Measurements from ENCODE around the gene STK10. TPM values are rescaled to one million over a fixed set of nuclear protein-coding genes. Genes with fewer than 3 reads are reported as not detected.

STK10 gene
- total RNA-seq (10 to 100 TPM in 5 of 10 donors, 1 to 10 TPM in 5; 5.6 to 22.3 (median 9.8) TPM), polyA plus RNA-seq (10 to 100 TPM in 1 of 2 donors, 1 to 10 TPM in 1; 9.3 to 10.8 TPM)
- long read RNA-seq, donor 1, full-length matches to known transcripts: 2 of 5 reads
- long read RNA-seq, donor 1, partial matches to known transcripts: 1 of 5 reads
- long read RNA-seq, donor 1, other reads (novel, unspliced or antisense): 2 of 5 reads
- long read RNA-seq, donor 2, full-length matches to known transcripts: 6 of 11 reads
- long read RNA-seq, donor 2, partial matches to known transcripts: 1 of 11 reads
- long read RNA-seq, donor 2, other reads (novel, unspliced or antisense): 4 of 11 reads
- long read RNA-seq, donor 3, full-length matches to known transcripts: 4 of 10 reads
- long read RNA-seq, donor 3, partial matches to known transcripts: 3 of 10 reads
- long read RNA-seq, donor 3, other reads (novel, unspliced or antisense): 3 of 10 reads

DNA sequence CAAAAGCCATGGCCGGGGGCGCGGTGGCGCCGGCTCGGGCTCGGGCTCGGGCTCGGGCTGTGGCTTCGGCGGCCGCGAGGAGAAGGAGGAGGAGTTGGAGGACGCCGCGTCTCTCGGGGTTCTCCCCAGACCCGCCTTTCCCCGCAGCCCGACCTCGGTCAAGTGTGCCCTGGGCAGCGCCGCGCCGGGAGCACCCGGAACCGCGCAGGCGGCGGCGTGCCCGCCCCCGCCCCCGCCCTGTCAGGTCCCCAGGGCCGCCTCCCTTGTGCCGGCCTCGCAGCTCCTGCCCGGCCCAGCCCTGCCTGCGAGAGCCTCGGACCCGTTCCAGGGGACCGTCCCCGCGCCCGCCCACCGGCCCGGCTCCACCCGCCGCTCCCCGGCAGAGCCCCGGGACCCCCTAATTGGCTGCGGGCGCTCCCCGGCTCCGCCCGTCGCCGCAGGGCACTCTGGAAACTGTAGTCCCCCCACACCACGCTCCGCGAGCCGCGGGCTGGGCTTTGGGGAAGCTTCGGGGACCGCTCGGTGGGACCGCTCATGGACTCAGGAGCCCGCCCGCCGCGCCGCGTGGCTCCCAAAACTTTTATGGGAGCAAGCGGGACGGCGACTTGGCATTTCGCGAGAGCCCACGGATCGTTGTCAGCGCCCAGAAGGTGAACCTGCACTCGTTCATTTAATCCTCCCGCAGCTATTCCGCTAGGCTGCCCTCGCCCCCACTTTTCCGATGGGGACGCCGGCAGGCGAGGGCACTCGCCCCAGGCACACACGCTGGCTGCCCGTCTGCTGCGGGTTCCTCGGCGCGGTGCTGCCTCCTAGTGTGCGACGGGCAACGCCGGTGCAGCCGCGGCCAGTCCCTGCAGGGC is at the start of gene STK10:
TSS of gene STK10 (minus strand) at position 192 of the 860 bp plus-strand sequence. CDS start at position 10, 182 bp downstream.
- Histone ChIP-seq H3K4me3 (peak within 1 kb of the TSS; percentile 76 to 100 (median 96)), H3K9me3 (no peaks in the 10 kb centered on the region), H3K27me3 (no peaks in the 10 kb centered on the region), H3K4me1 (peaks cover 0 to 44% (median 35%) of the 10 kb centered on the region in 9 donors), H3K27ac (peak within 1 kb of the TSS; percentile 66 to 99 (median 96)), H3K36me3 (peaks cover 0 to 20% (median 0%) of the 10 kb centered on the region in 9 donors)
- intact Hi-C loops (cut with DNase I): loop anchor here (1.0 to 10.0 kb wide), 13 partner anchors 46 to 276 kb away; partner anchors contain the start of gene UBTD2 (in 4 of the 10)
- TF ChIP-seq, protein P1, sequence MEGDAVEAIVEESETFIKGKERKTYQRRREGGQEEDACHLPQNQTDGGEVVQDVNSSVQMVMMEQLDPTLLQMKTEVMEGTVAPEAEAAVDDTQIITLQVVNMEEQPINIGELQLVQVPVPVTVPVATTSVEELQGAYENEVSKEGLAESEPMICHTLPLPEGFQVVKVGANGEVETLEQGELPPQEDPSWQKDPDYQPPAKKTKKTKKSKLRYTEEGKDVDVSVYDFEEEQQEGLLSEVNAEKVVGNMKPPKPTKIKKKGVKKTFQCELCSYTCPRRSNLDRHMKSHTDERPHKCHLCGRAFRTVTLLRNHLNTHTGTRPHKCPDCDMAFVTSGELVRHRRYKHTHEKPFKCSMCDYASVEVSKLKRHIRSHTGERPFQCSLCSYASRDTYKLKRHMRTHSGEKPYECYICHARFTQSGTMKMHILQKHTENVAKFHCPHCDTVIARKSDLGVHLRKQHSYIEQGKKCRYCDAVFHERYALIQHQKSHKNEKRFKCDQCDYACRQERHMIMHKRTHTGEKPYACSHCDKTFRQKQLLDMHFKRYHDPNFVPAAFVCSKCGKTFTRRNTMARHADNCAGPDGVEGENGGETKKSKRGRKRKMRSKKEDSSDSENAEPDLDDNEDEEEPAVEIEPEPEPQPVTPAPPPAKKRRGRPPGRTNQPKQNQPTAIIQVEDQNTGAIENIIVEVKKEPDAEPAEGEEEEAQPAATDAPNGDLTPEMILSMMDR (IDR thresholded peaks at IDR 0.05): peak; percentile 82 to 98 (median 91)
- peak; percentile 93 to 98 (median 96) for ATAC-seq
- peak; percentile 92 to 95 for DNase-seq
- WGBS, 2 donors: 0 to 1% methylated on average over 72 to 102 of the region's 102 CpGs

DNA sequence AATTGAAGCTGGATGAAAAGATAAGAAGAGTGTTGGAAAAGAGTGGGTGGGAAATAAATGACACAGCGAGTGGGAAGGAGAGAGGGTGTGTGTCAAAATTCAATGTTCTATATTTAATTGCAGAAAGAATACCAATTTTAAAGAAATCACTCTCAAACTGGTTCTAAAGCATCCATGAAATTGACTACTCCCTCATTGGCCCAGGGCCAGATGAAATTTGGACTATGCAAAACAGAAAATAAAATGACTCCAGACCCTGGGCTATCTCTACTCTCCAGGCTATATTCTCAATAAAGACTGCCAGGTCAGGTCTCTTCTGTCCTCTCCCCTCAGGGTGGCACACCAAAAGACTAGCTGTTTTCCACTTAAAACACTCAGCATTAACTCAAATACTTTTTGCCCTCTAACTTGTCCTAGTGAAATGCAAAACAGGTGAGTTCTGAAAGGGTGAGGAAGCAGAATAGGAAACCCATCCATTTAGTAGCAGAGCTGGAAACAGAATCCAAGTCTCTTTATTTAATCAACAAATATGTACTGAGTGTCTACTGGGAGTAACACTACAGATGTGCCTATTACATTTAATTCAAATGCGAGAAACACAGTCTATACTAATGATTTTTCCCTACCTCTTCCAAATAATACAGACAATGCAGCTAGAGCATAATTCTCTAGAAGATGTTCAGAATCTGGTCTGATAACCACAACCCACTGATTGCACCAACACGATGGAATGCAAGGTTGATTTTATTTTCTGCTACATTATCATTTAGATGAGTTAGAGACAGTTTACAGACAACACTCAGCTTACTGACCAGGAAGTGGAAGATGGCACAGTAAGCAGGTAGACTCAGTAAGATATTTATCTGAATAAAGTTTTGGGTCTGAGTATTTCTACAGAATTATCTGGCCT is 48.1 kb upstream of the STK10 start:
- Histone ChIP-seq H3K4me3 (no peak overlapping the region), H3K4me1 (peaks cover 0 to 32% (median 18%) of the 10 kb centered on the region in 9 donors), H3K9me3 (no peaks in the 10 kb centered on the region), H3K27me3 (no peaks in the 10 kb centered on the region), H3K36me3 (peaks cover 0 to 31% (median 4%) of the 10 kb centered on the region in 9 donors), H3K27ac (no peak overlapping the region)
- intact Hi-C loops (cut with DNase I): no loop called here
- no peak for ATAC-seq
- no peak for DNase-seq
- TF ChIP-seq, protein P1 (IDR thresholded peaks at IDR 0.05): no peak
- WGBS, 2 donors: 72 to 79% methylated on average over 3 of the region's 3 CpGs

DNA sequence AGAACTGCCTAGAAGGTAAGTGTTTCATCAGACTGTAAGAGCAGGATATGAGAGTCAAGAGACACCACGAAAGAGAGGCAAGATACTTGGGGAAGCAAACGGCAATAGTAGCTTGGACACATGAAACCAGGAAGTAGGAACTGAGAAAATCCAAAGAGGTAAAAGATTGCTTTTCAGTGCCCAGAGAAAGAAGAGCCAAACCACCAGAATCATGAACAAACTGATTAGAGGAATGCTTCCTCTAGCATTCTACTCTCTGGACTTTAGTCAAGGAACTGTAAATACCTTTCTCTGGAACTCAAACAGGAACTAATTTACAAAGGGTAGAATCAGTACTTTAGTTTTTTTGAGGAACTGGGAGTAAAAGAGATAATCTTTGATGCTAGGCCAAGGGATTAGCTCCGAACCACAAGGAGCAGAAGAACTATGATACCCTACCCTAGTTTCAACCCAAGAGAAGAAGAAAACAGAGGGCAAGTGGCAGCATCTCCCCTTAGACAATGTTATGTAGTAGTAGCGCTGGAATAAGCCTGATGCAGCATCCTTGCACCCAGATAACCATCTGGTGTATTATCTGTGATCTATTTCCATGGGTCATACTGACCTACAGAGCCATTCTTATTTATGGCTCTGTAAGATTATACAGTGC is 47.2 kb upstream of the STK10 start:
- intact Hi-C loops (cut with DNase I): no loop called here
- peaks cover 0 to 32% (median 18%) of the 10 kb centered on the region in 9 donors for H3K4me1 ChIP-seq
- WGBS, 2 donors: 47 to 60% methylated on average over 4 of the region's 4 CpGs

More for the DNA sequence above, 47.2 kb upstream of the STK10 start:
- H3K4me3 ChIP-seq: no peak overlapping the region
- H3K36me3 ChIP-seq: peaks cover 0 to 39% (median 4%) of the 10 kb centered on the region in 9 donors
- no peak overlapping the region for H3K27ac ChIP-seq
- TF ChIP-seq, protein P1 (IDR thresholded peaks at IDR 0.05): no peak
- DNase-seq (no peak), ATAC-seq (no peak)
- no peaks in the 10 kb centered on the region for H3K9me3 ChIP-seq
- no peaks in the 10 kb centered on the region for H3K27me3 ChIP-seq

All from heart right ventricle (tissue), 16 donors.